ENCODE measurements around the gene MVD.

DNA sequence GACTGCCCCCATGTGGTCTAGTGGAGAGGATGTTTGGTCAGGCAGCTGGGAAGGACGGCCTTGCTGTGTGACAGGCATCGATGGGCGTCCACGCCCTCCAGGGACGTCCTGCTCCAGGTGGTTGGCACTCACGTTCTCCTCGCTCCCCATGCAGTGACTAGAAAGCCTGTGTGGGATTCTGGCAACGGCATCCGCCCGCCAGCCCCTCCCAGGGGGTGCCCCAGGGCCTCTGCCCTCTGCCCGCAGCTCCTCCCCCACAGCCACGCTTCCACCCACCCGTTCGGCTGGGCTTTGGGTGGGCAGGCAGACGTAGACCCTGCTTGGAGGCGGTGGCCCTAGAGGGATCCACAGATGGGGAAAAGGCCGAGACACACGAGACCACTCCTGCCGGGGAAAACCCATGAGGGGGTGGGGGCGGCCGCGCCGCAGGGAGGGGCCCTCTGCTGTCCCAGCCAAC lies 29.2 kb downstream of the MVD start:
- TF ChIP-seq GATA2 (IDR thresholded peaks at IDR 0.05; ENCODE audit: low read depth, low read length): no peak
- TF ChIP-seq GATA3 (IDR thresholded peaks at IDR 0.05; ENCODE audit: low read depth, low read length): no peak
